SK-N-SH treated with all-trans-retinoic acid at 6 μM for 48 hours (cell line): Measurements from ENCODE around the gene MYLIP.

Experiments
- ATAC-seq: fragments of 200-7000 bp; cut with Tn5 transposase; 3 replicates; pipeline ENCODE4 v1.9.1; 2020; ENCODE audit warnings: mild to moderate bottlenecking, moderate library complexity
- CSRNP3 ChIP-seq: fragments of 250-450 bp; sonication (Bioruptor Pico); IDR thresholded peaks from 2 replicates; pipeline ENCODE4 v1.5.1; 2021; ENCODE audit warnings: mild to moderate bottlenecking, moderate library complexity
- GLIS3 ChIP-seq: fragments of 250-450 bp; sonication (Bioruptor Pico); IDR thresholded peaks from 2 replicates; pipeline ENCODE4 v1.5.0; 2020; ENCODE audit warnings: mild to moderate bottlenecking, moderate library complexity
- ISL1 ChIP-seq: fragments of 250-450 bp; sonication (Bioruptor Pico); IDR thresholded peaks from 2 replicates; pipeline ENCODE4 v2.1.2; 2022; ENCODE audit warnings: mild to moderate bottlenecking, moderate library complexity
- OSR1 ChIP-seq: fragments of 250-450 bp; sonication (Bioruptor Pico); IDR thresholded peaks from 2 replicates; pipeline ENCODE4 v1.8.0; 2022; ENCODE audit warnings: moderate library complexity, mild to moderate bottlenecking, inconsistent platforms
- PATZ1 ChIP-seq: fragments of 250-450 bp; sonication (Bioruptor Pico); IDR thresholded peaks from 2 replicates; pipeline ENCODE4 v1.8.0; 2020; ENCODE audit warnings: mild to moderate bottlenecking, moderate library complexity, borderline replicate concordance
- POU6F1 ChIP-seq: fragments of 250-450 bp; sonication (Bioruptor Pico); IDR thresholded peaks from 2 replicates; pipeline ENCODE4 v1.8.0; 2021; ENCODE audit warnings: low read depth, mild to moderate bottlenecking, moderate library complexity, borderline replicate concordance
- RARB ChIP-seq: fragments of 250-450 bp; sonication (Bioruptor Pico); IDR thresholded peaks from 2 replicates; pipeline ENCODE4 v1.8.0; 2021; ENCODE audit warnings: mild to moderate bottlenecking, moderate library complexity
- TOX ChIP-seq: fragments of 250-450 bp; sonication (Bioruptor Pico); IDR thresholded peaks from 2 replicates; pipeline ENCODE4 v1.8.0; 2021; ENCODE audit warnings: mild to moderate bottlenecking, moderate library complexity, borderline replicate concordance
- TSHZ2 ChIP-seq: fragments of 250-450 bp; sonication (Bioruptor Pico); IDR thresholded peaks from 2 replicates; pipeline ENCODE4 v1.5.0; 2020; ENCODE audit warnings: mild to moderate bottlenecking, moderate library complexity
- ZC3H10 ChIP-seq: fragments of 250-450 bp; sonication (Bioruptor Pico); IDR thresholded peaks from 2 replicates; pipeline ENCODE4 v1.5.1; 2021; ENCODE audit warnings: mild to moderate bottlenecking, moderate library complexity
- ZFP3 ChIP-seq: fragments of 250-450 bp; sonication (Bioruptor Pico); IDR thresholded peaks from 2 replicates; pipeline ENCODE4 v1.5.0; 2020; ENCODE audit warnings: mild to moderate bottlenecking, moderate library complexity
- ZFP30 ChIP-seq: fragments of 450-650 bp; formaldehyde crosslinking; IDR thresholded peaks from 2 replicates; pipeline ENCODE4 v1.5.0; 2022; ENCODE audit warnings: mild to moderate bottlenecking, moderate library complexity

The MYLIP gene

GRCh38 chr6:16181439-16182297 is 52.8 kb downstream of the MYLIP start:
- TF ChIP-seq ZFP30 (CRISPR knock-in tag) (no peak), CSRNP3 (CRISPR knock-in tag) (no peak), ZC3H10 (CRISPR knock-in tag) (no peak), TOX (CRISPR knock-in tag) (no peak)
- no peak for ATAC-seq

GRCh38 chr6:16183187-16183664 is 54.3 kb downstream of the MYLIP start:
- peak; percentile 70 for ATAC-seq
- no peak for TF ChIP-seq ZFP3 (CRISPR knock-in tag)
- TF ChIP-seq PATZ1 (CRISPR knock-in tag) = no peak
- TF ChIP-seq POU6F1 (CRISPR knock-in tag) = 0 out of 2 replicates have a peak, but pooled peaks have one; percentile 35
- no peak for TF ChIP-seq TSHZ2
- TF ChIP-seq ISL1 (CRISPR knock-in tag) = no peak
- TF ChIP-seq RARB (CRISPR knock-in tag) = no peak

- TF ChIP-seq RARB (CRISPR knock-in tag) = no peak
- TF ChIP-seq TSHZ2 = no peak
- no peak for TF ChIP-seq PATZ1 (CRISPR knock-in tag)
- no peak for TF ChIP-seq CSRNP3 (CRISPR knock-in tag)
- TF ChIP-seq ISL1 (CRISPR knock-in tag) = no peak
- TF ChIP-seq ZC3H10 (CRISPR knock-in tag) = no peak
- no peak for TF ChIP-seq OSR1
- no peak for TF ChIP-seq GLIS3 (CRISPR knock-in tag)
- peak; percentile 79 for ATAC-seq
Measured at GRCh38 chr6:16184129-16184528, 55.2 kb downstream of the MYLIP start.
